Esophagus (tissue), 2 donors: ENCODE results near the gene SLC6A16. TPM values are rescaled to one million over a fixed set of nuclear protein-coding genes. Genes with fewer than 3 reads are reported as not detected.

Experiments used
- H3K27ac ChIP-seq, 2 donors: one replicate each; pipeline ENCODE4 v1.5.1; 2013; ENCODE audit warnings: low read depth in 2 of 2, mild to moderate bottlenecking in 2 of 2, inconsistent platforms in 1 of 2, low read length in 1 of 2, moderate library complexity in 1 of 2
- H3K27me3 ChIP-seq, 2 donors: one replicate each; pipeline ENCODE4 v1.6.1; 2013; ENCODE audit warnings: low read length in 2 of 2, control low read depth in 1 of 2, mild to moderate bottlenecking in 1 of 2; ENCODE audit not compliant: insufficient read depth in 2 of 2, control insufficient read depth in 1 of 2
- H3K36me3 ChIP-seq, 2 donors: one replicate each; pipeline ENCODE4 v1.6.1; 2013; ENCODE audit warnings: low read length in 1 of 2; ENCODE audit not compliant: control insufficient read depth in 2 of 2, insufficient read depth in 2 of 2
- H3K4me1 ChIP-seq, 2 donors: one replicate each; pipeline ENCODE4 v1.6.1; 2013; ENCODE audit warnings: low read length in 1 of 2; ENCODE audit not compliant: control insufficient read depth in 2 of 2, insufficient read depth in 2 of 2
- H3K4me3 ChIP-seq, 2 donors: one replicate each; pipeline ENCODE4 v1.5.1; 2013; ENCODE audit warnings: low read length in 2 of 2, mild to moderate bottlenecking in 2 of 2, low read depth in 1 of 2, moderate library complexity in 1 of 2
- H3K9me3 ChIP-seq, 2 donors: one replicate each; pipeline ENCODE4 v1.6.1; 2013; ENCODE audit warnings: mild to moderate bottlenecking in 2 of 2, low read depth in 1 of 2, low read length in 1 of 2, moderate library complexity in 1 of 2; ENCODE audit not compliant: control insufficient read depth in 2 of 2, insufficient read depth in 1 of 2
- WGBS, 2 donors: extraction: QIAGEN DNeasy Blood & Tissue Kit; methylation state at CpG; one replicate each; pipeline ENCODE4 v1.1.7; 2013; 5-methylcytosine and 5-hydroxymethylcytosine counted together
- polyA plus RNA-seq, 2 donors: library from polyadenylated mRNA; stranded (reverse); fragments of 200-250 nt; gene quantifications; one replicate each; pipeline ENCODE4 v1.2.3, GENCODE V29; 2013
- donor health status: healthy with polysubstance abuse.
- donor health status: Bipolar disorder and iron deficiency.

Gene SLC6A16
- polyA plus RNA-seq, 2 donors = 0.79 to 1.2 TPM

DNA sequence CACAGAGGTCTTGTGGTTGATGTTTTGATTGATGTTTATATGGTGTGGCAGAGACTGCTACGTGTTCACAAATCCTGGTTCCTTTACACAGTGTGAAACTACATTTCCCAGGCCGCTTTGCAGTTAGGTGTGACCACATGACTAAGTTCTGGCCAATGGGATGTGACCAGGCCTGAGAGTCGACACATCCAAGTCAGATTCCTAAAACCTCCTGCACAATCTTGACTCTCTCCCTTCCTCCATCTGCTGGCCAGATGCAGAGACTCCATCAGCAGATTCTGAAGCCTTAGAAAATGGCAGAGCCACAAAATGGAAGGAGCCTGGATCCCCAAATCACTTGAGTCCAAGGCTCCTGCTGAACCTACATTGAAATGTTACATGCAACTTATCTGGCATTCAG is 22.8 kb upstream of the SLC6A16 start:
- H3K4me3 ChIP-seq = no peak overlapping the region
- H3K27ac ChIP-seq = no peak overlapping the region
- WGBS, 2 donors = 67 to 69% methylated on average over 3 of the region's 3 CpGs
- H3K4me1 ChIP-seq = no peaks in the 10 kb centered on the region
- peaks cover 0 to 2% of the 10 kb centered on the region in 2 donors for H3K9me3 ChIP-seq
- no peaks in the 10 kb centered on the region for H3K27me3 ChIP-seq
- H3K36me3 ChIP-seq = peaks cover 6 to 7% of the 10 kb centered on the region in 2 donors

DNA sequence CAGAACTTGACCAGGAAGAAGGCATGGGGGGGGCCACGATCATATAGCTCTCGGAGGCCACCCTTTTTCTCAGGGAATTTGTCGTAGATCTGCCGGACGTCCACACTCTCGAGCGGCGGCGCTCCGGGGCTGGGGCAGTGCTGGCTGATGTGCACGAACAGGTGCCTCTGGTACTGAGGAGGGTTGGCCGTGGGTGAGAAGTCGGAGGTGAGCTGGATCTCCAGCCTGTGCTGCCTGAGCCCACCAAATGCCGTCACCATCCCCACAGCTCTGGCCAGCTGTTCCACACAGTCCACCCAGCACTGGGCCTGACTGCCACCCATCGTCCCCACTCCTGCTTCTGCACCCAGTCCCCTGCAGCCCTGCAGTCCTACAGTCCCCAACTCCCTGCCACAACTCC is 22.2 kb upstream of the SLC6A16 start:
- Histone ChIP-seq H3K9me3 (peaks cover 0 to 2% of the 10 kb centered on the region in 2 donors), H3K4me1 (no peaks in the 10 kb centered on the region), H3K4me3 (no peak overlapping the region), H3K27me3 (no peaks in the 10 kb centered on the region), H3K36me3 (peaks cover 7 to 12% of the 10 kb centered on the region in 2 donors), H3K27ac (no peak overlapping the region)
- WGBS, 2 donors = 95% methylated on average over 15 of the region's 15 CpGs

DNA sequence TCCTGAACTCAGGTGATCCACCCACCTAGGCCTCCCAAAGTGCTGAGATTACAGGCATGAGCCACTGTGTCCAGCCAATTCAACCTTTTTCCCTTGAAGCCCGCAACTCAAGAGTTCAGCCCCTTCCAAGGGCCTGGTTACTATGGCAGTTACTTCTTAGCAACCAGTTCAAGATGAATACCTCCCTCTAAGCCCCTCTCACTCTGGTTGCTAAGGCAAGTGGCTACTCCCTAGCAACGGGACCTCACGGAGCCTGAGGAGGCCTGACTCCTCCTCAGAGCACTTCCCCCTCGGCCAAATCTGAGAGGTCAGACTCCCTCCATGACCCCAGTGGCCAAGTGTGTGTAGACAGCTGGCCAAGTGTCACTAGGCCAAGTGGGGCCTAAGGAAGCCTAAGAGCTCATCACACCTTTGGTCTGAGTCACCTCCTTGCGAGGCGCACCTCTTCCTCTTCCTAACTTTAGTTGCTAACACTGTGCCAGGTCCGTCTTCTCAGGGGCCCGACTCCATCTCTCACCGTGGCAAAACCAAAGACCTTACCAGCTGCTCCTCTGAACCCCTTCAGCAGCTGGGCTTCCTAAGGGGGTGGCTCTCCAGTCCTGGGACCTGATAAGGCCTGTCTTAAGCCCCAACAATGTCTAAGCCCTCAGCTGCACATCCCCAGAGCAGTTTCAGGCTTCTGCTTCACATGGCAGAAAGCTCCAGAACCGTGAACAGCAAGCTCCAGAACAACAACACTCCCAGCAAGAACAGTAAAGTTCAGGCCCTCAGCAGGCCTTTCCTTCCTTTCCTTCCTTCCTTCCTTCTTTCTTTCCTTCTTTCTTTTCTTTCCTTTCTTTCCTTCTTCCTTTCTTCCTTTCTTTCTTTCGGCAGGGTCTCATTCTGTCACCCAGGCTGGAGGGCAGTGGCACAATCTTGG is 19.8 kb upstream of the SLC6A16 start:
- no peak overlapping the region for H3K4me3 ChIP-seq
- WGBS, 2 donors = 83 to 84% methylated on average over 11 of the region's 11 CpGs
- no peaks in the 10 kb centered on the region for H3K27me3 ChIP-seq
- H3K36me3 ChIP-seq = peaks cover 4 to 12% of the 10 kb centered on the region in 2 donors
- peak overlapping the region in 1 of 2 donors; percentile 13 for H3K27ac ChIP-seq
- peaks cover 0 to 2% of the 10 kb centered on the region in 2 donors for H3K9me3 ChIP-seq
- peaks cover 0 to 3% of the 10 kb centered on the region in 2 donors for H3K4me1 ChIP-seq

DNA sequence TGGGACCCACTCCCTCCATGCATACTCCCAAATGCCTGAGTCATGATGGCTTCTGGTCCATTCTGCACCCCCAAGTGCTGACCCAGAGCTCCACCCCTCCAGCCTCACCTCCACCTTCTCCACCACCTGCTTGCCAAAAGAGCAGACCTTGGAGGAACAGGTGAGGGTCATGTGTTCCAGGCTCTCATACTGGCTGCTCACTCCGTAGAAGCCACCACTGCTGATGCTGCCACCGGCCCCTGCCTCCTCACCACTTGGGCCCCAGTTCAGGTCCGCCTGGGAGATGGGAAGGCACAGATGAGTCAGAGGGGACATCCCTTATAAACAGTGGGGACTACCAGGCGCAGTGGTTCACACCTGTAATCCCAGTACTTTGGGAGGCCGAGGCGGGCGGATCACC is 18.1 kb upstream of the SLC6A16 start:
- H3K27ac ChIP-seq = no peak overlapping the region
- H3K27me3 ChIP-seq = no peaks in the 10 kb centered on the region
- peaks cover 4 to 12% of the 10 kb centered on the region in 2 donors for H3K36me3 ChIP-seq
- WGBS, 2 donors = 86 to 91% methylated on average over 6 to 7 of the region's 7 CpGs
- no peak overlapping the region for H3K4me3 ChIP-seq
- H3K4me1 ChIP-seq = peaks cover 0 to 13% of the 10 kb centered on the region in 2 donors
- peaks cover 0 to 2% of the 10 kb centered on the region in 2 donors for H3K9me3 ChIP-seq

DNA sequence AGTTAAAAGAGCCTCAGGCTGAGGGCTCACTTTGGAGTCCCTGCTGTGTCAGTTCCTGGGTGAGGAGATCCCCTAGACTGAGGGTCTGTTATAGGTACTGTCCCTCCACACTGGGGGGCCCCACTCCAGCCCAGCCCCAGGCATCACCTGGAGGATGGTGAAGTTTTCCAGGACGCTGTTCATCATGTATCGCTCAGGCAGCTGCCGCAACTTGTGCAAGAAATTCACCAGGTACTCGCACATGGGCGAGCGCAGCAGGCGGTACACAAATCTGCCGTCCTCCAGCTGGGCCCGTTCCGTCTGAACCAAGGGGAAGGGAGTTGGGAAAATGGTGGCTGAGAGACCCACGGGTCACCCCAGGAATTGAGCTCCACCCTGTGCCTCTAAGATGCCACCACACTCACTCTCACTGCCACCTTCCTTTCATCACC is 17.3 kb upstream of the SLC6A16 start:
- Histone ChIP-seq H3K27ac (no peak overlapping the region), H3K36me3 (peaks cover 4 to 12% of the 10 kb centered on the region in 2 donors), H3K27me3 (no peaks in the 10 kb centered on the region), H3K9me3 (peaks cover 0 to under 1% of the 10 kb centered on the region in 2 donors), H3K4me1 (peaks cover 0 to 13% of the 10 kb centered on the region in 2 donors), H3K4me3 (no peak overlapping the region)
- WGBS, 2 donors = 90 to 92% methylated on average over 11 of the region's 11 CpGs

DNA sequence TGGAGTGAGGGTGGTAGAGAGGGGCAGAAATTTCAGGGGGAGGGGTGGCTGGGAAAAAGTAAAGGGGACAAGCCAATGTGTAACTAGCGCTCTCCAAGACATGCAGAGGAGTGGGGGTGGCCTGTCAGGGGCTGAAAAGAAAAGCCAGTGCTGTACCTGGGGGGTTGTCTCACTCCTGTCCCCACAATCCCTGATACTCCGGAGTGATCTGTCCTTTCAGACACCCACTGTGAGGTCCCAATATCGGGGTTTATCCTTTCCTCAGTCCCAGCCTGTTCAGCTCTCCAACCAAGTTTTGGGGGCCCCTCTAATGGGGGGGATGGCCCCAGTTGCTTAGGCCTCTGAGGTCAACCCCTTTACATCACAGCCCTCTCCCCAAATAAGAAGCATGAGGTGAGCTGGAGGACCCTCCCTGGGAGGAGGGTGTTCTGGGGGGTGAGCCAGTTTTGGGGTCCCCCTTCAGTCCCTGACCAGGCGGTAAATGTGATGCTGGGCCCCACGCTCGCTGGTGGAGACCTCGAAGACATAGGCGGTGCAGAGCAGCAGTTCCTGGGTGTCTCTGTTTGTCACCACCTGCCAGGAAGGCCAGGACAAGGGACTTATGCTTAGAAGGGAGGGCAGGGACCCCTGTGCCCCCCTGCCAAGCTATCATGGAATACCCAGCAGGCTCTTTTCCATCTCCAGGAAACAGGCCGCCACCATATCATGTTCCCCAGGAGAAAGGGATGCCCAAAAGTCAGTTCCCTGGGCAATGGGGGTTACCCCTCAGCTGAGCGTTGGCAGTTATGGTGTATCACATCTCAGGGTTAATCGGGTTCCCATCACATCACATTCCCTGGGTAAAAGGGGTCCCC is 16.1 kb upstream of the SLC6A16 start:
- peaks cover 4 to 9% of the 10 kb centered on the region in 2 donors for H3K36me3 ChIP-seq
- H3K9me3 ChIP-seq = no peaks in the 10 kb centered on the region
- H3K4me1 ChIP-seq = peaks cover 0 to 13% of the 10 kb centered on the region in 2 donors
- H3K27me3 ChIP-seq = no peaks in the 10 kb centered on the region
- H3K27ac ChIP-seq = peak overlapping the region in 1 of 2 donors; percentile 36
- 85 to 91% methylated on average over 11 of the region's 11 CpGs for WGBS, 2 donors
- no peak overlapping the region for H3K4me3 ChIP-seq

DNA sequence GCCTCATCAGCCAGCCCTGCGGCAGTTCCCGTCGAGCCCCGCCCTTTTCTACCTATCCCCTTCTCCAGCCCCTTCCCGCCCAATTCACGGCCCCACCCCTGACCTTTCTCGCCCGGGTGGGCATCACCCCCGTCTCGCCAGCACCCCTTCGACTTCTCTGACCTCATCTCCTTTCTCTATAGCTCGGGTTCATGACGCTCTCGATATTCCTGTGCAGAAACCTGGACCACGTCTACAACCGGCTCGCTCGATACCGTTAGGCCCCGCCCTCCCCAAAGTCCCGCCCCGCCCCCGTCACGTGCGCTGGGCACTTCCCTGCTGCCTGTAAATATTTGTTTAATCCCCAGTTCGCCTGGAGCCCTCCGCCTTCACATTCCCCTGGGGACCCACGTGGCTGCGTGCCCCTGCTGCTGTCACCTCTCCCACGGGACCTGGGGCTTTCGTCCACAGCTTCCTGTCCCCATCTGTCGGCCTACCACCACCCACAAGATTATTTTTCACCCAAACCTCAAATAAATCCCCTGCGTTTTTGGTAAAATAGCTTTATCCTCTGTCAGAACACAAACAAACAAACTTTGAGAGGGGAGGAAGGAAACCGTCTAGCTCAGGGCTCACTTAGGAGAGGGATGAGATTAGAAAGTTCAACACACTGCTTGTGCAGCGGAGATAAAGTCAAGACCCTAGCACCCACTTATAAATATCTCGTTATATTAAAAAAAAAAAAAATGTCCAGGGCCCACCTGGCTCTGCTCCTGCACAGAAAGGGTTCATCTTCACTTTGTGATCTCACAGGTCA is 15.3 kb upstream of the SLC6A16 start:
- peak overlapping the region; percentile 7 to 37 for H3K4me3 ChIP-seq
- H3K4me1 ChIP-seq = peaks cover 0 to 13% of the 10 kb centered on the region in 2 donors
- no peaks in the 10 kb centered on the region for H3K27me3 ChIP-seq
- peak overlapping the region; percentile 38 to 83 for H3K27ac ChIP-seq
- peaks cover 4 to 9% of the 10 kb centered on the region in 2 donors for H3K36me3 ChIP-seq
- WGBS, 2 donors = 16 to 17% methylated on average over 33 to 36 of the region's 36 CpGs
- H3K9me3 ChIP-seq = no peaks in the 10 kb centered on the region

DNA sequence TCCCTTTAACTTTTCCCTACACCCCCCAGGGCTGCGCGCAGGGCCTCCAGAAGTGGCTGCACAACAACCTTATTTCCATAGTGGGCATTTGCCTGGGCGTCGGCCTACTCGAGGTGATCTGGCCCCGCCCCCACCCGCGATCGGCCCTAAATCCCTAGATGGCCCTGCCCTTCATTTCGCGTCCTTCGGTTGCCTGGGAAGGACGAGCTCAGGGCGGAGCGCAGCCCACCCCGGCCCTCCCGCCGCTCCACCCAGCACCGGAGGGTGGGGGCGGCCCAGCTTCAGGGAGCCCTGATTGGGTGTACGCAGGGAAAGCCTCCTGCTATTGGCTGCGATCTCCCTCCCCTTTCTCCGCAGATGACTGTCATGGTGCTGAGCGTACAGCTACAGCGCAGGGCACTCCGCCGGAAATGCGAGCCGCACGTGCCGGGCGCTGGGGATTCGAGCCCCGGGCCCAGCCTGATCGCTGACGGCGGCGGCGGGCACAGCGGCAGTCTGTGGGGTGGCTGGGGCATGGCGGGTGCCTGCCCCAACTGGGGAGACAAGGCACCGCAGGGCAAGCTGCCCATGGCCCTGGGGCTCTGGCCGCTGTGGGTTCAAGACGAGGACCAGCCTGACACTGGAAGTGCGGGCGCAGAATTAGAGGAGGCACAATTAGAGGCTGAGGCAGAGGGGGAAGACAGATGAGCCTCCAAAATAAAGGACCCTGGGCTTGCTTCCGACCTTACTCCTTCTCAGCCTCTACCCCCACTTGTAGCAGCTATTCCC is 14.5 kb upstream of the SLC6A16 start:
- Histone ChIP-seq H3K27ac (peak overlapping the region; percentile 62 to 83), H3K9me3 (no peaks in the 10 kb centered on the region), H3K4me1 (peaks cover 0 to 13% of the 10 kb centered on the region in 2 donors), H3K4me3 (peak overlapping the region; percentile 7 to 37), H3K36me3 (peaks cover 1 to 9% of the 10 kb centered on the region in 2 donors), H3K27me3 (no peaks in the 10 kb centered on the region)
- 19 to 25% methylated on average over 47 of the region's 47 CpGs for WGBS, 2 donors
